NOMO-1 treated with dmso at 0.1 percent for 144 hours (cell line): ENCODE results near the gene LAPTM4A.
A peak's percentile ranks its signal among the peaks of the same experiment; 100 is the strongest.
"Not testable (repeated sequence)": the region's sequence is repeated elsewhere in the genome, so short reads cannot be mapped to it uniquely, and the experiment has no call there.

Source experiments
- DNase-seq: peaks from one replicate; lab custom pipeline; 2025; ENCODE audit not compliant: unreplicated experiment; lab: John Stamatoyannopoulos, UW

The LAPTM4A gene

GRCh38 chr2:20051532-20052228 is at the start of gene LAPTM4A:
Gene LAPTM4A (minus strand): TSS chr2:20051628. CDS start chr2:20051520, 108 bp downstream.
- DNase-seq: peak; percentile 97

- no peak for DNase-seq
Observed at GRCh38 chr2:20100711-20101110, 49.3 kb upstream of the LAPTM4A start.

DNA sequence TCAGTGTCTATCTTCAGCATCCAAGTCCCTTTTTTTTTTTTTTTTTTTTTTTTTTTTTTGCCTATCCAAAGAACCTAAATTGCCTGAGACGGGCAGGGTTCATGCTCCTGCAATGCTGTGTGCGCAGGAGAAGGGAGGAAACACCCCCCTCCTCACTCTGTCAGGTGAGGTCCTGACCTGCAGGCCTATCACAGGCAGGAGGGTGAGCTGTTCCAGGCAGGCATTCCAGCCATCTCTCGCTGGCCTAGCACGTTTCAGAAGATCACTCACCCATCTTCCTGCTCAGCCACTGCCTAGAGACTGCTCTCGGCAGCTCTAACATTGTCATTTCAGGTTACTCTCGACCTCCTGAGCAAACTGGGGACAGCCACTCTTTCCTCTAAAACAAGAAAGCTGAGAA is 48.4 kb upstream of the LAPTM4A start:
- no peak for DNase-seq

DNA sequence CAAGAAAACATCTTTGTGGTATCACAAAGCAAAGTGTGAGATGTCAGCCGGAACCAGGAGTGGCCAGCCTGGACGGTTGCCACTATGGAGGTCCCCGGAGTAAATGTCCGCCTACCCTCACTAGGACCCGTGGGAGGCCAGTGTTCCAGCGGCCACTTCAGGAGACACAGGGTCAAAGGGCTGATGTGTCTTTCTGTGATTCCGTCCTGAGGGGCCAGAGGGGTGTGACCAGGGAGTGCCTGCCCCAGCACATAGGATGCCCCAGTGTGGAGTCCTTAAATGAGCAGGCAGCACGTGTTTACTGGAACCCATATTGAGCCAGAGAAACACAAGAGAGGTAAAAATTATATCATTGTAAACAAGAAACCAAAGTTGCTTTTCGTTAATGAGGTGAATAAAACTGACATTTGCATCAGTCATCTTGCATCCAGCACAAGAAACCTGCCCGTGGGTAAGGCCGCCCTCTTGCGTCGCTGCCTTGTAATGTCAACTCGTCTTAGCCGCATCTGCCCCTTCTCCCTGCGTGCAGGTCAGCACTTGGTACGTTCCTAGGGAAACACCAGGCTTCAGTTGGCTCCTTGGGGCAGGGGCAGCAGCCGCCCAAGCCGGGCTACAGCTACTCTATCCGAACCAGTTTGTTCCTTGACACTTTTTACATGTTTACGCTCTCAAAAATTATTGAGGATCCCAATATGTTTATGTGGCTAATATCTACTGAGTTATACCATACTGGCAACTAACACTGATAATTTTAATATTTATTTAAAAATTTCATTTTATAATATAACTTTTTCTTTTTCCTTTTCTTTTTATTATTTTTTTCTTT is 46.7 kb upstream of the LAPTM4A start:
- DNase-seq: peak; percentile 61

DNA sequence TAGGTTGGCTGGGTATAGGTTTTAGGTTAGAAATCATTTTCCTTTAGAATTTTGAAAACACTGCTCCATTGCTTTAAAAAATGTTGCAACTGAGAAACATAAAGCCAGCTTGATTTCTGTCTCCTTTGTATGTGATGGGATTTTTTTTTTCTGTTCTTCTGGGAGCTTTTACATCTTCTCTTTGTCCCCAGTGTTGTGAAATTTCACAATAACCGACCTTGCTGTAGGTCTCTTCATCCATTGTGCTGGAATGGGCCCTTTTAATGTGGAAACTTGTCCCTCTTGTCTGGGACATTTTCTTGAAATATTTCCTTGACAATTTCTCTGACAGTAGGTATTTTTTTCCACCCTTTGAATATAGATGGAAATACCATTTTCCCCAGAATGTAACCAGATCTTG is 44.0 kb upstream of the LAPTM4A start:
- no peak for DNase-seq

DNA sequence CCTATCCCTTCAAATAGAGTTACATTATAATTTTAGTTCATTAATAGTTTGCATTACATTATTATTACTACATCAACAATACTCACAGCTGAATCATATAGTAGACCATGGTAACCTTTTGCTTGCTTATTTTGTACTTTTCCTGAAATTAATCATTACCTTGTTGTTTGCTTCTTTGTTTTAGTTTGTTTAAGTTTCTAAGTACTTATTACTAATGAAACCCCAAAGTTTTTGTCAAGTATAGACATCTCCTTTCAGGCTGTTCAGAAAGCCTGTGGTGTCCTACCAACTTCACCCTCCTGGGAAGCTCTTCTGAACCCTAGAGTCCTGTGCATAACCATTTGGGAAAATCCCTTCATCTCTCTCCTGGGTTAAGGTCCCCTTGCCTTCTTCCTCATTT is 43.5 kb upstream of the LAPTM4A start:
- DNase-seq: no peak

DNA sequence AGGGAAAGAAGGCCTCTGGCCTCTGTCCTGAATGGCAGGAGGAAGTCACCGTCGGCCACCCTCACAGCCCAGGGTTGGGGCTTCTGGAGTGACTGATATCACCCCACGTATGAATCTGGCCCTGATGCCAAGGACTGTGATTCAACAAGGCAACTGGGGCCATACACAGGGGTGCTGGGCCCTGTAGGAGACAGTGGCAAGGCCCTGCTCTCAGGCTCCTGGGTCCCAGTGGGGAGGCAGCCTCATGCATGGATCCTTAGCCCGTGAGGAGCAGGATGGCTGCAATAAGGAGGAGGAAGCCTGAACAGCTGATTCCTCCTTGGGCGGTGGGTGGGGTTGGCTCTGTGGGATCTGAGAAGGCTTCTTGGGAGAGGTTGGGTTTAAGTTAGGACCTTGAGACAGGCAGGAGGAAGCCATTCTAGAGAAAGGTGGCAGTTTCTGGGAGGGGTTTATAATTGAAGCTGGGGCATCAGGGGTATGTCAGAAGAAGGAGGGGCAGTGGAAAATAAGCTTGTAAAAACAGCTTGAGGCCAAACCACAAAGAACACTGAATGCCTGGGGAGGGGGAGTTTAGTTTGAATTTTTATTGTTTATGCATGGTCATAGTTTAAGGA is 42.8 kb upstream of the LAPTM4A start:
- no peak for DNase-seq

- DNase-seq: no peak
Observed at GRCh38 chr2:20093263-20094141, 42.1 kb upstream of the LAPTM4A start.

- no peak for DNase-seq
Observed at GRCh38 chr2:20092901-20093235, 41.4 kb upstream of the LAPTM4A start.

- no peak for DNase-seq
Observed at GRCh38 chr2:20092226-20092900, 40.9 kb upstream of the LAPTM4A start.

GRCh38 chr2:20091305-20091991 is 40.0 kb upstream of the LAPTM4A start:
- DNase-seq: no peak

GRCh38 chr2:20089715-20090464 is 38.5 kb upstream of the LAPTM4A start:
- no peak for DNase-seq

- not testable (repeated sequence) for DNase-seq
Observed at GRCh38 chr2:20085909-20086308, 34.5 kb upstream of the LAPTM4A start.

GRCh38 chr2:20082812-20083211 is 31.4 kb upstream of the LAPTM4A start:
- DNase-seq: not testable (repeated sequence)

GRCh38 chr2:20081841-20082240 is 30.4 kb upstream of the LAPTM4A start:
- no peak for DNase-seq

GRCh38 chr2:20080839-20081415 is 29.5 kb upstream of the LAPTM4A start:
- DNase-seq: no peak

GRCh38 chr2:20080428-20080827 is 29.0 kb upstream of the LAPTM4A start:
- DNase-seq: no peak

DNA sequence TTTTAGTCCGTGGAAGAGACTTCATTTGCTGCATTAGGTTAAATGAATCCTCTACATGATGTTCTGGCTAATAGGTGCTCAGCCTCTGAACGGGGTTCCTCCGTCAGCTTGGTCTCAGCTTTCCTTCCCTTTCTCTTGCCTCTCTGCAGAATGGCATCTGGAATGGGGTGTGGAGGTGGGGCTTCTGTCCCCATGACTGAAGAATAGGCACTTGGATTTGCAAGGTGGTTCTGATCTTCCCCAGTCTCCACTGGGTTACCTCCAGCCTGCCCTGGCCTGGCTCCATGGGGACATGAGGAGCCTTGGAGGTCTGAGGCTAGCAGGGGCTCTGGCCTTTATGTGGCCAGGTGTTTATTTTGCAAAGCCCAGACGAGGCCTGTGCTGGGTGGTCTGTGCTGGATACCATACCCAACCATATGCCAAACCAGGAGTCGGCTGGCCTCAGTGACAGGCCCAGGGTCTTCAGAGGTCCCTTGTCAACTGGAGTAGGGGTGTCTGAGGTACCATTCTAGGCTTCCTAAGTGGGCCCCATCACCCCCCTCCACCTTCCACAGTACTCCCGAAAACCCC is 28.2 kb upstream of the LAPTM4A start:
- DNase-seq: no peak
